Astrocyte (in vitro differentiated cells and primary cell): Measurements from ENCODE around the gene CHCT1. TPM values are rescaled to one million over a fixed set of nuclear protein-coding genes. Genes with fewer than 3 reads are reported as not detected.
A peak's percentile ranks its signal among the peaks of the same experiment; 100 is the strongest.

Source experiments
- DNase-seq: peaks from one replicate; pipeline ENCODE4 v3.0.0-alpha.2; 2010; ENCODE audit warnings: low read depth
- FAIRE-seq: peaks from 2 replicates; lab custom pipeline; 2011; peaks lifted over from hg19 to GRCh38; lab: Jason Lieb, UNC
- H2AFZ ChIP-seq: 2 replicates; pipeline ENCODE4 v1.6.0; 2012; ENCODE audit warnings: low read depth, low read length, inconsistent platforms
- H3K27ac ChIP-seq: 2 replicates; pipeline ENCODE4 v1.5.1; 2011; ENCODE audit warnings: low read depth, low read length, inconsistent platforms
- H3K27me3 ChIP-seq: 2 replicates; pipeline ENCODE4 v1.6.0; 2011; ENCODE audit warnings: low read length, inconsistent platforms; ENCODE audit not compliant: insufficient read depth
- H3K36me3 ChIP-seq: 2 replicates; pipeline ENCODE4 v1.5.1; 2011; ENCODE audit warnings: low read length, inconsistent platforms; ENCODE audit not compliant: insufficient read depth
- H3K4me1 ChIP-seq: 2 replicates; pipeline ENCODE4 v1.5.1; 2011; ENCODE audit warnings: low read length, inconsistent platforms; ENCODE audit not compliant: insufficient read depth
- H3K4me2 ChIP-seq: 2 replicates; pipeline ENCODE4 v1.6.0; 2012; ENCODE audit warnings: low read length, inconsistent platforms
- H3K4me3 ChIP-seq: 2 replicates; pipeline ENCODE4 v1.5.1; 2011; ENCODE audit warnings: low read depth, mild to moderate bottlenecking, low read length, inconsistent platforms; ENCODE audit not compliant: insufficient read depth
- H3K79me2 ChIP-seq: 2 replicates; pipeline ENCODE4 v1.6.0; 2012; ENCODE audit warnings: mild to moderate bottlenecking, low read length, inconsistent platforms; ENCODE audit not compliant: insufficient read depth
- H3K9ac ChIP-seq: 2 replicates; pipeline ENCODE4 v1.6.0; 2012; ENCODE audit warnings: mild to moderate bottlenecking, low read length, inconsistent platforms
- H3K9me3 ChIP-seq: 2 replicates; pipeline ENCODE4 v1.5.1; 2012; ENCODE audit warnings: low read depth, mild to moderate bottlenecking, low read length, inconsistent platforms; ENCODE audit not compliant: insufficient read depth
- H4K20me1 ChIP-seq: 2 replicates; pipeline ENCODE4 v1.6.0; 2012; ENCODE audit warnings: low read length, inconsistent platforms; ENCODE audit not compliant: insufficient read depth
- H3K27ac Mint-ChIP-seq: one replicate; pipeline ENCODE4 v1.8.0; 2021; ENCODE audit warnings: mild to moderate bottlenecking, mixed read lengths; ENCODE audit not compliant: unreplicated experiment
- H3K27me3 Mint-ChIP-seq: one replicate; pipeline ENCODE4 v1.8.0; 2021; ENCODE audit warnings: low read depth, mixed read lengths; ENCODE audit not compliant: unreplicated experiment
- H3K36me3 Mint-ChIP-seq: one replicate; pipeline ENCODE4 v1.8.0; 2021; ENCODE audit warnings: low read depth, mixed read lengths; ENCODE audit not compliant: unreplicated experiment
- H3K4me1 Mint-ChIP-seq: one replicate; pipeline ENCODE4 v1.8.0; 2021; ENCODE audit warnings: low read depth, mixed read lengths; ENCODE audit not compliant: unreplicated experiment
- H3K4me3 Mint-ChIP-seq: one replicate; pipeline ENCODE4 v1.8.0; 2021; ENCODE audit warnings: mild to moderate bottlenecking, moderate library complexity, mixed read lengths; ENCODE audit not compliant: unreplicated experiment
- H3K9me3 Mint-ChIP-seq: one replicate; pipeline ENCODE4 v1.8.0; 2021; ENCODE audit warnings: mild to moderate bottlenecking, mixed read lengths; ENCODE audit not compliant: unreplicated experiment
- CTCF ChIP-seq: IDR thresholded peaks from 2 replicates; pipeline ENCODE4 v1.5.1; 2011; ENCODE audit warnings: low read depth, mild to moderate bottlenecking, inconsistent platforms, low read length, moderate library complexity; ENCODE audit not compliant: insufficient read depth
- EZH2 ChIP-seq: IDR thresholded peaks from 2 replicates; pipeline ENCODE4 v1.6.1; 2012; ENCODE audit warnings: mild to moderate bottlenecking, low read length, inconsistent platforms; ENCODE audit not compliant: insufficient read depth
- total RNA-seq: library from RNA; stranded (reverse); gene quantifications from 2 replicates; pipeline ENCODE4 v1.2.1, GENCODE V29; 2021

Gene CHCT1
- total RNA-seq, 1 donor from 2014 or later = not detected

GRCh38 chr17:60390186-60390585, 32.1 kb upstream of the CHCT1 start:
- FAIRE-seq = no peak
- Mint-ChIP-seq H3K4me3 (peak overlapping the region; percentile 96), H3K4me1 (peaks cover 35% of the 10 kb centered on the region), H3K27ac (no peak overlapping the region), H3K27me3 (no peaks in the 10 kb centered on the region), H3K9me3 (no peaks in the 10 kb centered on the region), H3K36me3 (no peaks in the 10 kb centered on the region)
- H2AFZ ChIP-seq = no peak overlapping the region
- no peaks in the 10 kb centered on the region for H3K27me3 ChIP-seq
- H3K9me3 ChIP-seq = no peaks in the 10 kb centered on the region
- peak; percentile 69 for DNase-seq
- H3K4me1 ChIP-seq = peaks cover 17% of the 10 kb centered on the region
- no peak overlapping the region for H3K27ac ChIP-seq
- H3K9ac ChIP-seq = peak overlapping the region; percentile 89
- TF ChIP-seq EZH2 (no peak), CTCF (no peak)
- H3K79me2 ChIP-seq = peaks cover 63% of the 10 kb centered on the region
- H3K4me2 ChIP-seq = peak overlapping the region; percentile 99
- no peaks in the 10 kb centered on the region for H3K36me3 ChIP-seq
- peak overlapping the region; percentile 80 for H3K4me3 ChIP-seq
- peaks cover 52% of the 10 kb centered on the region for H4K20me1 ChIP-seq

GRCh38 chr17:60390925-60391470, 31.3 kb upstream of the CHCT1 start:
- no peak for TF ChIP-seq EZH2
- TF ChIP-seq CTCF = no peak
- Histone ChIP-seq H3K27ac (peak overlapping the region; percentile 89), H3K36me3 (no peaks in the 10 kb centered on the region), H3K27me3 (no peaks in the 10 kb centered on the region), H3K9me3 (no peaks in the 10 kb centered on the region), H4K20me1 (peaks cover 45% of the 10 kb centered on the region), H2AFZ (peak overlapping the region; percentile 72), H3K4me1 (peaks cover 17% of the 10 kb centered on the region), H3K79me2 (peaks cover 55% of the 10 kb centered on the region), H3K4me3 (peak overlapping the region; percentile 80), H3K9ac (peak overlapping the region; percentile 89), H3K4me2 (peak overlapping the region; percentile 99)
- Mint-ChIP-seq H3K9me3 (no peaks in the 10 kb centered on the region), H3K36me3 (no peaks in the 10 kb centered on the region), H3K4me3 (peak overlapping the region; percentile 96), H3K27ac (peak overlapping the region; percentile 95), H3K4me1 (peaks cover 31% of the 10 kb centered on the region), H3K27me3 (no peaks in the 10 kb centered on the region)
- no peak for FAIRE-seq
- DNase-seq = peak; percentile 47

- Mint-ChIP-seq H3K9me3 (no peaks in the 10 kb centered on the region), H3K27ac (peak overlapping the region; percentile 95), H3K4me1 (peaks cover 26% of the 10 kb centered on the region), H3K27me3 (no peaks in the 10 kb centered on the region), H3K4me3 (peak overlapping the region; percentile 96), H3K36me3 (no peaks in the 10 kb centered on the region)
- Histone ChIP-seq H3K4me2 (peak overlapping the region; percentile 99), H2AFZ (peak overlapping the region; percentile 72), H3K27me3 (no peaks in the 10 kb centered on the region), H3K27ac (peak overlapping the region; percentile 89), H3K4me3 (peak overlapping the region; percentile 80), H3K9me3 (no peaks in the 10 kb centered on the region), H3K79me2 (peaks cover 50% of the 10 kb centered on the region), H3K9ac (peak overlapping the region; percentile 89), H3K36me3 (no peaks in the 10 kb centered on the region), H3K4me1 (peaks cover 17% of the 10 kb centered on the region), H4K20me1 (peaks cover 39% of the 10 kb centered on the region)
- no peak for DNase-seq
- no peak for FAIRE-seq
- TF ChIP-seq EZH2 = no peak
- TF ChIP-seq CTCF = no peak
These were observed 30.7 kb upstream of the CHCT1 start for GRCh38 chr17:60391471-60392041.
